HCT116 (cell line): ENCODE results near the gene CDKAL1. TPM values are rescaled to one million over a fixed set of nuclear protein-coding genes. Genes with fewer than 3 reads are reported as not detected.

Experiments
- ATAC-seq: fragments of 200-7000 bp; cut with Tn5 transposase; 2 replicates; pipeline ENCODE4 v1.9.1; 2020; ENCODE audit warnings: mild to moderate bottlenecking, moderate library complexity
- BruUV-seq: library from RNA; stranded (reverse); fragments of 400-500 nt; replicated peaks from 2 replicates; lab custom pipeline; 2021; lab: Mats Ljungman, UMichigan
- CTCF ChIA-PET: fragments of 300-600 bp; sonication (Branson Sonifier 250); formaldehyde crosslinking; loops from one replicate; lab custom pipeline; 2021; ENCODE audit warnings: antibody characterized with exemption; lab: Charles Lee
- POLR2A ChIA-PET: fragments of 300-600, 350-600 bp; sonication (Branson Sonifier 250); formaldehyde crosslinking; loops from one replicate; lab custom pipeline; 2021; ENCODE audit warnings: antibody characterized with exemption; lab: Charles Lee
- RAD21 ChIA-PET, 2 experiments: fragments of 300-600 bp; sonication (Branson Sonifier 250); formaldehyde crosslinking; loops; one replicate each; lab custom pipeline; 2023; ENCODE audit warnings: low total read pairs in 2 of 2; ENCODE audit not compliant: uncharacterized antibody in 2 of 2, unreplicated experiment in 2 of 2, low non-redundant PET in 1 of 2; lab: Charles Lee
- DNase-seq: peaks from one replicate; pipeline ENCODE4 v3.0.0-alpha.2; 2010; ENCODE audit warnings: low read depth, low spot score
- H2AFZ ChIP-seq: fragments of 200-600 bp; shearing (Covaris generic), sonication (generic); 2 replicates; pipeline ENCODE4 v1.6.1; 2017; ENCODE audit warnings: low read depth, mixed run types, mixed read lengths, antibody characterized with exemption, low read length; ENCODE audit not compliant: poor library complexity, severe bottlenecking
- H3K27ac ChIP-seq: 2 replicates; pipeline ENCODE4 v1.5.1; 2012; ENCODE audit warnings: low read depth, low read length
- H3K27me3 ChIP-seq: fragments of 200-600 bp; sonication (generic); 2 replicates; pipeline ENCODE4 v1.6.1; 2016; ENCODE audit warnings: mixed run types, low read length, mixed read lengths; ENCODE audit not compliant: insufficient read depth
- H3K36me3 ChIP-seq, 2 experiments: fragments of 200-500 bp in 1 of 2; fragments of 200-600 bp in 1 of 2; sonication (Bioruptor generic) in 1 of 2; sonication (generic) in 1 of 2; 2 replicates each; pipeline versions ENCODE4 v1.5.1 to v1.6.1; 2014 to 2016; ENCODE audit warnings: low read length in 2 of 2, inconsistent platforms in 1 of 2, mixed read lengths in 1 of 2, mixed run types in 1 of 2; ENCODE audit not compliant: insufficient read depth in 2 of 2, control insufficient read depth in 1 of 2
- H3K4me1 ChIP-seq, 2 experiments: fragments of 200-600 bp in 1 of 2; sonication (generic) in 1 of 2; 2 replicates each; pipeline versions ENCODE4 v1.5.1 to v1.6.1; 2012 to 2017; ENCODE audit warnings: low read length in 2 of 2, inconsistent platforms in 1 of 2, mild to moderate bottlenecking in 1 of 2, mixed read lengths in 1 of 2, mixed run types in 1 of 2, moderate library complexity in 1 of 2; ENCODE audit not compliant: insufficient read depth in 2 of 2, control insufficient read depth in 1 of 2
- H3K4me2 ChIP-seq: fragments of 200-600 bp; sonication (generic); 2 replicates; pipeline ENCODE4 v1.6.1; 2017; ENCODE audit warnings: mixed run types, low read length, mixed read lengths
- H3K4me3 ChIP-seq, 2 experiments: fragments of 200-600 bp in 1 of 2; sonication (generic) in 1 of 2; replicated peaks in 1 of 2; 2 replicates each; pipeline ENCODE4 v1.5.1; 2011 to 2016; ENCODE audit warnings: low read length in 2 of 2, control low read depth in 1 of 2, low read depth in 1 of 2, mild to moderate bottlenecking in 1 of 2, mixed read lengths in 1 of 2, mixed run types in 1 of 2
- H3K79me2 ChIP-seq: fragments of 200-600 bp; sonication (generic); 2 replicates; pipeline ENCODE4 v1.6.1; 2017; ENCODE audit warnings: mild to moderate bottlenecking, mixed run types, low read length, moderate library complexity, mixed read lengths; ENCODE audit not compliant: insufficient read depth
- H3K9ac ChIP-seq: fragments of 200-600 bp; sonication (generic); 2 replicates; pipeline ENCODE4 v1.6.1; 2016; ENCODE audit warnings: low read length, mixed read lengths
- H3K9me2 ChIP-seq: fragments of 200-600 bp; sonication (generic), shearing (Covaris generic); 2 replicates; pipeline ENCODE4 v1.6.1; 2017; ENCODE audit warnings: mixed run types, mild to moderate bottlenecking, moderate library complexity; ENCODE audit not compliant: insufficient read depth
- H3K9me3 ChIP-seq, 2 experiments: fragments of 200-500 bp in 1 of 2; fragments of 200-600 bp in 1 of 2; sonication (Bioruptor generic) in 1 of 2; sonication (generic) in 1 of 2; 2 replicates each; pipeline ENCODE4 v1.6.1; 2014 to 2017; ENCODE audit warnings: low read length in 2 of 2, mixed read lengths in 2 of 2, inconsistent platforms in 1 of 2, low read depth in 1 of 2, mild to moderate bottlenecking in 1 of 2, mixed run types in 1 of 2, moderate library complexity in 1 of 2; ENCODE audit not compliant: control insufficient read depth in 1 of 2, insufficient read depth in 1 of 2
- H4K20me1 ChIP-seq: fragments of 200-600 bp; sonication (generic), shearing (Covaris generic); 2 replicates; pipeline ENCODE4 v1.6.1; 2017; ENCODE audit warnings: mixed run types, mild to moderate bottlenecking, moderate library complexity; ENCODE audit not compliant: insufficient read depth
- CEBPB ChIP-seq: IDR thresholded peaks from 2 replicates; pipeline ENCODE4 v1.6.1; 2012; ENCODE audit warnings: low read depth
- CTCF ChIP-seq, 3 experiments: fragments of 200-600 bp in 1 of 3; sonication (generic) in 1 of 3; IDR thresholded peaks in 2 of 3; conservative IDR thresholded peaks in 1 of 3; 2 replicates each; pipeline ENCODE4 v1.5.1; 2012 to 2017; ENCODE audit warnings: low read depth in 2 of 3, low read length in 2 of 3, antibody characterized with exemption in 1 of 3, borderline replicate concordance in 1 of 3, control low read depth in 1 of 3, mild to moderate bottlenecking in 1 of 3, mixed read lengths in 1 of 3, mixed run types in 1 of 3, moderate library complexity in 1 of 3; ENCODE audit not compliant: insufficient read depth in 1 of 3
- ELF1 ChIP-seq: IDR thresholded peaks from 2 replicates; pipeline ENCODE4 v1.6.1; 2012; ENCODE audit warnings: low read depth, borderline replicate concordance
- EZH2 ChIP-seq: fragments of 200-600 bp; sonication (generic); IDR thresholded peaks from 2 replicates; pipeline ENCODE4 v1.6.1; 2017; ENCODE audit warnings: antibody characterized with exemption, mixed run types
- MAX ChIP-seq: IDR thresholded peaks from 2 replicates; pipeline ENCODE4 v1.6.1; 2012
- REST ChIP-seq: IDR thresholded peaks from 2 replicates; pipeline ENCODE4 v1.6.1; 2012; ENCODE audit warnings: low read depth
- SP1 ChIP-seq: IDR thresholded peaks from 2 replicates; pipeline ENCODE4 v1.6.1; 2012; ENCODE audit warnings: low read depth
- SRF ChIP-seq: IDR thresholded peaks from 2 replicates; pipeline ENCODE4 v1.6.1; 2012; ENCODE audit warnings: low read depth
- TCF7L2 ChIP-seq: IDR thresholded peaks from 2 replicates; pipeline ENCODE4 v1.7.0; 2011; ENCODE audit warnings: borderline replicate concordance, inconsistent platforms; ENCODE audit not compliant: insufficient read depth, insufficient read length; ENCODE audit errors: extremely low read depth
- ZBTB33 ChIP-seq: IDR thresholded peaks from 2 replicates; pipeline ENCODE4 v1.6.1; 2011; ENCODE audit warnings: mild to moderate bottlenecking, low read length, moderate library complexity; ENCODE audit not compliant: insufficient replicate concordance; ENCODE audit errors: extremely low read depth
- intact Hi-C: fragments of 100-400 bp; cut with micrococcal nuclease; formaldehyde crosslinking; loops from 2 replicates; pipeline ENCODE4 v1.10.0; 2022
- total RNA-seq: library from RNA; stranded (reverse); gene quantifications from one replicate; pipeline ENCODE4 v1.2.1, GENCODE V29; 2021; ENCODE audit not compliant: unreplicated experiment

The CDKAL1 gene
- total RNA-seq, 1 experiment from 2014 or later = 14.9 TPM

- 0 out of 2 replicates have a peak, but pooled peaks cover 3% of the 10 kb centered on the region for H3K79me2 ChIP-seq
- no peaks in the 10 kb centered on the region for H3K27me3 ChIP-seq
- intact Hi-C loops = no loop called here
- no peaks in the 10 kb centered on the region for H3K36me3 ChIP-seq
- no peaks in the 10 kb centered on the region for H3K9me3 ChIP-seq
- TF ChIP-seq TCF7L2 (no peak), ELF1 (no peak), CEBPB (no peak), SP1 (no peak), EZH2 (no peak), MAX (no peak), CTCF (IDR thresholded peaks at IDR 0.05 in 2 of 3, conservative IDR thresholded peaks at IDR 0.05 in 1 of 3; ENCODE audit: borderline replicate concordance in 1 of 3, insufficient read depth in 1 of 3, low read depth in 2 of 3, low read length in 2 of 3) (no peak), REST (no peak), SRF (no peak), ZBTB33 (no peak)
- H3K9me2 ChIP-seq = no peaks in the 10 kb centered on the region
- POLR2A ChIA-PET = no interaction called here
- ATAC-seq (no peak), DNase-seq (no peak)
- BruUV-seq = no TSS peak
- H3K4me2 ChIP-seq = no peak overlapping the region
- H3K4me3 ChIP-seq = no peak overlapping the region
- CTCF ChIA-PET = no interaction called here
- no peaks in the 10 kb centered on the region for H4K20me1 ChIP-seq
- H3K9ac ChIP-seq = no peak overlapping the region
- H3K27ac ChIP-seq = no peak overlapping the region
- RAD21 ChIA-PET = no interaction called here
- no peaks in the 10 kb centered on the region for H3K4me1 ChIP-seq
- H2AFZ ChIP-seq = no peak overlapping the region
These were observed 181.0 kb downstream of the CDKAL1 start for GRCh38 chr6:20715135-20715806.
